GM10266 (cell line): ENCODE data around the gene FAM174A.

ENCODE experiments used
- DNase-seq: peaks from one replicate; pipeline ENCODE4 v3.0.0; 2012; ENCODE audit errors: extremely low spot score
- TF ChIP-seq, protein P1 (sequence below): IDR thresholded peaks from 2 replicates; pipeline ENCODE4 v1.5.1; 2012; ENCODE audit warnings: mild to moderate bottlenecking, low read depth; ENCODE audit not compliant: control insufficient read depth, insufficient read depth; ENCODE audit errors: missing control alignments

FAM174A gene

GRCh38 chr5:100517301-100517974 is 17.7 kb upstream of the FAM174A start:
- TF ChIP-seq, protein P1, sequence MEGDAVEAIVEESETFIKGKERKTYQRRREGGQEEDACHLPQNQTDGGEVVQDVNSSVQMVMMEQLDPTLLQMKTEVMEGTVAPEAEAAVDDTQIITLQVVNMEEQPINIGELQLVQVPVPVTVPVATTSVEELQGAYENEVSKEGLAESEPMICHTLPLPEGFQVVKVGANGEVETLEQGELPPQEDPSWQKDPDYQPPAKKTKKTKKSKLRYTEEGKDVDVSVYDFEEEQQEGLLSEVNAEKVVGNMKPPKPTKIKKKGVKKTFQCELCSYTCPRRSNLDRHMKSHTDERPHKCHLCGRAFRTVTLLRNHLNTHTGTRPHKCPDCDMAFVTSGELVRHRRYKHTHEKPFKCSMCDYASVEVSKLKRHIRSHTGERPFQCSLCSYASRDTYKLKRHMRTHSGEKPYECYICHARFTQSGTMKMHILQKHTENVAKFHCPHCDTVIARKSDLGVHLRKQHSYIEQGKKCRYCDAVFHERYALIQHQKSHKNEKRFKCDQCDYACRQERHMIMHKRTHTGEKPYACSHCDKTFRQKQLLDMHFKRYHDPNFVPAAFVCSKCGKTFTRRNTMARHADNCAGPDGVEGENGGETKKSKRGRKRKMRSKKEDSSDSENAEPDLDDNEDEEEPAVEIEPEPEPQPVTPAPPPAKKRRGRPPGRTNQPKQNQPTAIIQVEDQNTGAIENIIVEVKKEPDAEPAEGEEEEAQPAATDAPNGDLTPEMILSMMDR, result no peak
- no peak for DNase-seq

DNA sequence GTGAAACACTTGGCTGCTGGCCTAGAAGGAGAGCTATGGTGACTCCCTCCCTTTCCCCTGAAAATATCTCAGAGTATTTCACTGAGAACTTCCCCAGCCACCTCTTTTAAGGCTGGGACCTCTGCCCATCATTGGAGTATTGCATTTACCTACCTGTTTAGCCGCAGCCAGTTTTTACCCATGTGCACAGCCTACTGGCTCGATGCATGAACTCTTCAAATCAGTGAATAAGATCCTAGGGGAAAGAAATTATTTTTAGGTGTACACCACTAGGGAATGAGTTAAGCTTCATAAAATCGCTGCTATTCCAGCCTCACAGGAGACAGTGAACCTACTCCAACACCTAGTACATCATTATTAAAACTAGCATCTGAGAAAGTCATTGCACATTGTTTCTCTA is 16.8 kb upstream of the FAM174A start:
- TF ChIP-seq, protein P1, result no peak
- no peak for DNase-seq

DNA sequence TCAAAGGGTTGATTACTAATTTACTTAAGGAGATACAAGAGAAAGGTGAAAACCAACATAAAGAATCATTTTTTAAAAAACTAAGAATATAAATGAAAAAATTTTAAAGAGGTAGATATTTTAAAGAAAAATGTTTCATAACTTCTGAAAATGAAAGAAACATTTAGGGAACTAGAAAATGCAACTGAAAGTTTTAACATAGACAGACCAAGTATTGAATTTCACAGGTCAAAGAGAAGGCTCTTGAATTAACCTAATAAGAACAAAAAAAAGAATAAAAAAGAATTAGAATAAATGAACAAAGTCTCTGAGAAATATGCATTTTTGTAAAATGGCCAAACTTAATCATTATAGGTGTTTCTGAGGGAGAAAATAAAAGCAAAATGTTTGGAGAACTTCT is 16.1 kb upstream of the FAM174A start:
- TF ChIP-seq, protein P1, result no peak
- DNase-seq, result no peak

- TF ChIP-seq, protein P1, result no peak
- no peak for DNase-seq
Measured at GRCh38 chr5:100520348-100520747, 14.8 kb upstream of the FAM174A start.

GRCh38 chr5:100537946-100538345 is 2.8 kb downstream of the FAM174A start:
- DNase-seq, result no peak
- TF ChIP-seq, protein P1, result no peak

DNA sequence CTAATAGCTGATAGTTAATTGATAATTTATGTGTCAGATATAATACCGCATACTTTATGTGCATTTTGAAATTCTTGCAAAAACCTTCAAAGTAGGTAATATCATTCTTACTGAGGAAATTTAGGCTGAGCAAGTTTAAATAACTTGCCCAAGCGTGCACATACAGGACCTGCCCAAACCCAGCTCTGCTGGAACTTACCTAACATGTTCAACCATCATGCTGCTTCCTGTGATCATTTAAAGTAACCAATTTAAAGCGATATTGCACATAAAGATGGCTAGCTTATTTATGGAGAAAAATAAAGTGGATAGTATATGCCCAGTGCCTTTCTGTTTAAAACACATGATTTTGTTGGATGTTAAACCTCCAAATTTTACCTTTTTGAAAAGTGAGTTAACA is 4.3 kb downstream of the FAM174A start:
- no peak for DNase-seq
- TF ChIP-seq, protein P1, result no peak

DNA sequence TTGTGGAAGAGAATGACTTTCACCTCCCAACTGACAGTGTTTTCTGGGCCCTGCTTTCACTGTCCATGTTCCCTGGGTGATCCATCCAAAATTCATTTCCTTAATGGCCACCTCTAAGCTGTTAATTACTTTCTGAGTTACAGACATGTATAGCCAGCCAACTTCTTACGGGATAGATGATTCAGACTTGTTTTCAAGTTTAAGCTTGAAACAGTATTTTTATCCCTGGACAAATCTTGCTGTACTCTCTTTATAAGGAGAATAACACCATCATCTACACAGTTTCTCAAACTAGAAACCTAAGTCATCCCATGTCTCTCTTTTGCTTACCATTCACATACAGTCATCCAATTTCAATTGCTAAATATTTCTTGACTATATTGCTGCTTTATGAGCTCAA is 6.9 kb downstream of the FAM174A start:
- TF ChIP-seq, protein P1, result no peak
- no peak for DNase-seq
